Fibroblast of skin of left biceps (primary cell): ENCODE measurements around the gene PPP1R26.
"Not testable (repeated sequence)": the region's sequence is repeated elsewhere in the genome, so short reads cannot be mapped to it uniquely, and the experiment has no call there.

ENCODE experiments used
- DNase-seq, 2 experiments: peaks; one replicate each; pipeline ENCODE4 v3.0.0-alpha.2; 2013; ENCODE audit warnings: low read depth in 2 of 2

PPP1R26 gene, protein sequence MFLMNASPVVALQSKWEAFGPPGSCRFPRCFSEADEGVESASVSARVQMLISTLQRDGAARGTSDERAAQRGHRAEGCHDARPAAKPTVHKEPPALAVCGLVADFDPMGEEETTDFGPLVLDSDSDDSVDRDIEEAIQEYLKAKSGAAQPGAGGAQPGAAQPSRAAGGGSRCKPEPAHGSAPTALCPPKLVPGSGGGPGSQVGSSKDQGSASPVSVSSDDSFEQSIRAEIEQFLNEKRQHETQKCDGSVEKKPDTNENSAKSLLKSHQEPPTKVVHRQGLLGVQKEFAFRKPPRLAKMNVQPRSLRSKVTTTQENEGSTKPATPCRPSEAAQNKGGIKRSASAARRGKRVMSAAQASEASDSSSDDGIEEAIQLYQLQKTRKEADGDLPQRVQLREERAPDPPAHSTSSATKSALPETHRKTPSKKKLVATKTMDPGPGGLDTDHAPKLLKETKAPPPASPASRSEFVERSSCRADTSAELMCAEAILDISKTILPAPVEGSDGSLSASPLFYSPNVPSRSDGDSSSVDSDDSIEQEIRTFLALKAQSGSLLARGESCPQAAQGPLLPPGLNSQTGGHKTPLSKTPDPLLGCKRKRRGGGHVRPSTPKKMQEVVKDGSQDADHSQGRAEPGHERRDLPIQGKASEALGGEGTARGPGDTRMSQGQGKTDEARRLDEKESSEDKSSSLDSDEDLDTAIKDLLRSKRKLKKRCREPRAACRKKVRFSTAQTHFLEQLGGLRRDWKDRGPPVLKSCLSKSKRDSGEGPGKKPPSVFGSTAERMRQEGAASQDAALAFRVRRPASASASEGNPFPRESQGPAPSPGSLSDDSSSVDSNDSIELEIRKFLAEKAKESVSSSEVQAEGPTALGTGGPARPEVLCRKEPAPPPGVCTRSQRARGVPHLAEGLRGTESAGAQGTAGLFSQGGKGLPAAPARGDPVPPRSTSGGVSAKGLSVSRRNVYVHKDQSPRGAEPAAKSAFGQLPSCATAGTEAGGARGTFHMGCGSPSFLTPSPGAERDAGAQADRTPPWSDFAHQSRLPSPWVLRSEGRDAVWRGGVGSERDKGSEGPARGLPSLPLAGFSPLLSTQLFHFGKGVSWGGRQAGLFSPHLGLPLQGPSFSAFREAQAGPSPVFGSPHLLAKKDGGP (N-terminal part only)

GRCh38 chr9:135479469-135480052 lies at the start of gene PPP1R26:
TSS of gene PPP1R26 (plus strand) at chr9:135479782. CDS start at chr9:135484511, 4,729 bp downstream.
- DNase-seq = no peak

DNA sequence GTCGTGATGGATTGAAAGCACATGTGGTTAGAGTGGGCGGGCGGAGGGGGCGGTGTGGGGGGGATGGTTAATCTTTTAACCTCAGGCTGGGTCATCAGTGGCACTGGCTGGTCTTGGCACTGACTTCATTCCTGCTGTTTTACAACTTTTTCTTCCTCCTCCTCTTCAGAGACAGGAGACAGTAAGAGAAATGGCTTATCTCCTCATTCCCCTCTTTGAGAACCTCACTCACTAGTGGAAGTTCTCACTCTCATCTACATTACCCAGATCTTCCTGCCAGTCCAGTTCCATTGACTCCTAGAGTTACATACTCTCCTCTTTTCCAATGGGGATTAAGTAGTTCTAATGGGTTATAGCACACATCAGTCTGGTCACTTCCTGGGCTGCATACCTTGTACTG lies 42.3 kb upstream of the PPP1R26 start:
- DNase-seq = no peak

GRCh38 chr9:135437696-135438095 lies 41.9 kb upstream of the PPP1R26 start:
- not testable (repeated sequence) for DNase-seq

GRCh38 chr9:135438581-135439232 lies 40.9 kb upstream of the PPP1R26 start:
- not testable (repeated sequence) for DNase-seq

DNA sequence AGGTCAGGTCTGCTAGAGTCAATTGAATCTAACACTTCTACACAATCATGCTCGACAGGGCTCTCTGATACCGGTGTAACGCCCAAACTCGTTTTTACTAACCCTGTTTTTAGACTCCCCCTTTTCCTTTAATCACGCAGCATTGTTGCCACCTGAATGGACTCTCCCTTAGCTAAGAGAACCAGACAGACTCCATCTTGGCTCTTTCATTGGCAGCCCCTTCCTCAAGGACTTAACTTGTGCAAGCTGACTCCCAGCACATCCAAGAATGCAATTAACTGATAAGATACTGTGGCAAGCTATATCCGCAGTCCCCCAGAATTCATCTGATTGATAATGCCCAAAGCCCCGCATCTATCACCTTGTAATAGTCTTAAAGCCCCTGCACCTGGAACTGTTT lies 40.1 kb upstream of the PPP1R26 start:
- DNase-seq = not testable (repeated sequence)

GRCh38 chr9:135439916-135440315 lies 39.7 kb upstream of the PPP1R26 start:
- DNase-seq = no peak

DNA sequence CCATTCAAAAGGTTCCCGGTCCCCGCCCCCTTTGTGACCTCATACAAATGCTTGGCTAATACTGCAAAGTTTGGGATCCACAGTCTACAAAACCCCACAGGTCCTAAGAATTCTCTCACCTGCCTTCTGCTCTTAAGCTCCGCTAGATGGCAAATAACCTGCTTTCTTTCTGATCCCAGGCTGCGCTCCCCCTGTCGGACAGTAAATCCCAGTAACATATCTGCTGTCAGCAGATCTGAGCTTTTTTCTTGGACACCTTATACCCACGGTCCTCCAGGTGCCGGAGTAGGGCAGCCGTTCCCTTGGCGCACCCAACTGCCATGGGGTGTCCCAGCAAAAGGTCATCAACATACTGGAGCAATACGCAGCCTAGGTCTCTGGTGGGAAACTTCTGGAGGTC lies 39.0 kb upstream of the PPP1R26 start:
- DNase-seq = no peak

DNA sequence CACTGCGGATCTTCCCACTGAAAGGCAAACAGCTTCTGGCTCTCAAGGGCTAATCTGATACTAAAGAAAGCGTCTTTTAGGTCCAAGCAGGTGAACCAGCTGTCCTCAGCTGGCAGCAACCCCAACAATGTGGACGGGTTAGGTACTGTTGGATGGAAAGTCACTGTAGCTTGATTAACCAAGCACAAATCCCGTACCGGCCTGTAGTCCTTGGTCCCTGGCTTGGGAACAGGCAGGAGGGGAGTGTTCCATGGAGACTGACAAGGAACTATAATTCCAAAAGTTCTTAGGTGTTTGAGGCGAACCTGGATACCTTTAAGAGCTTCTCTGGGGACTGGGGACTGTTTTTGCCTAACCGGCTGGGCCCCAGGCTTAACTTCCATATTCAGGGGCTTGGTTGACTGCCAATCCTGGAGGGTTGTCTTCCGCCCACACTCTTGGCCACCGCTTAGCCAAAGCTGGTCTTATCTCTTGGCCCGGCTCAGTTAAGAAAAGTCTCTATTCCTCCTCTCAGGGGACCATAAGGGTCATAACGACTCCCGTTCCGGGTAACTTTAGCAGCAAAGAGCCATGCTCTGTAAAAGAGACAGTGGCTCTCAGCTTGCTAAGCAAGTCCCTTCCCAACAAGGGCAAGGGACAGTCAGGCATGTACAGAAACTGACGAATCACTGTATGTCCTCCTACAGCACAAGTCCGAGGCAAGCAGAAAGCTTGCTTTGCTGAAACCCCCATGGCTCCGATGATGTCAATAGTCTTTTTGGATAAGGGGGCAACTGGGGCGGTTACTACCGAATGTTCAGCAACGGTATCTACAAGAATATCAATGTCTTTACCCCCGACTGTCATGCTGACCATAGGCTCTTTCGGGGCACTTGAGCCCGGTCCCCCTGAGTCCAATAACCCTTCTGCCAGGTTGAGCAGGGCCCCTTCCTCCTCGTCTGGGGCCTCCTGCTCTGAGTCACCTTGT lies 38.2 kb upstream of the PPP1R26 start:
- not testable (repeated sequence) for DNase-seq

DNA sequence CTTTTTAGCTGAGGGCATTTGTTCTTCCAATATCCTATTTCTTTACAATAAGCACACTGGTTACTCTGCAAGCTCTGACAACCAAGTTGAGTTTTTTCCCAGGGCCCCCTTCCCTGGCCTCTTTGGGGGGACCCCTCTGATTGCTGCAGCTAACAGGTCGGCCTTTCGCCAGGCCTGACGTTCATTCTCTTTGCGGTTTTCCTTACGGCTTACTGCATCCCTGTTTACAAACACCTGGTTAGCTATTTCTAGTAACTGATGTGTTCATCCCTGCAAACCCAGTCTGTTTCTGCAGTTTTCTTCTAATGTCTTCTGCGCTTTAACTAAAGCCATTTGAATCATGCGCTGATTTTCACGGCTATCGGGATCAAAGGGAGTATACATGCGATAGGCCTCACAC lies 37.5 kb upstream of the PPP1R26 start:
- DNase-seq = no peak

DNA sequence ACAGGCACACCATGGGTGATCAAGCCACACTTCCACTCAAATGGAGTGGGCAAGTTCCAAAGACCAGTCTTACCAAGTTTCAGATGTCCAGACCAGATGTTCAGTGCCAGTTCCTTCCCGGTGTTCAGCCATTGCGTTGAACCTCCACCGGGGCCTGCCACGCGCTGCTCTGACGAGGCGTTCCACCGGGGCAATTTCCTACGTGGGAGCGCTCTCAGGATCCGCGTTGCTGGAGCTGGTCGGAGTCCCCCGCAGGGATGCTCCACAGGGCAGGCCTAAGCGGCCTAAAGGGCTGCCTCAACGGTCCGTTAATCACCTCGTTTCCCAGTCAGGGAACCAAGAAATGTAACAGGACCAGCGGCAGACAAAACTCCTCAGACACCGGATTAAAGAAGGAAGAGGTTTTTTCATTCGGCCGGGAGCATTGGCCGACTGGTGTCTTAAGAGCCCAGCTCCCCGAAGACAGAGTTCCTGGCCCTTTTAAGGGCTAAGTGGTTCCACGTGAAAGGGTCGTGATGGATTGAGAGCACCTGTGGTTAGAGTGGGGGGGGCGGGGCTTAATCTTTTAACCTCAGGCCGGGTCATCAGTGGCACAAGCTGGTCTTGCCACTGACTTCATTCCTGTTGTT lies 35.7 kb upstream of the PPP1R26 start:
- DNase-seq = no peak

GRCh38 chr9:135447126-135447525 lies 32.5 kb upstream of the PPP1R26 start:
- no peak for DNase-seq

GRCh38 chr9:135448663-135449100 lies 30.9 kb upstream of the PPP1R26 start:
- no peak for DNase-seq

GRCh38 chr9:135449532-135449931 lies 30.1 kb upstream of the PPP1R26 start:
- not testable (repeated sequence) for DNase-seq

- DNase-seq = no peak
These were observed 28.6 kb upstream of the PPP1R26 start for GRCh38 chr9:135450956-135451355.

- DNase-seq = not testable (repeated sequence)
These were observed 27.7 kb upstream of the PPP1R26 start for GRCh38 chr9:135451909-135452308.

DNA sequence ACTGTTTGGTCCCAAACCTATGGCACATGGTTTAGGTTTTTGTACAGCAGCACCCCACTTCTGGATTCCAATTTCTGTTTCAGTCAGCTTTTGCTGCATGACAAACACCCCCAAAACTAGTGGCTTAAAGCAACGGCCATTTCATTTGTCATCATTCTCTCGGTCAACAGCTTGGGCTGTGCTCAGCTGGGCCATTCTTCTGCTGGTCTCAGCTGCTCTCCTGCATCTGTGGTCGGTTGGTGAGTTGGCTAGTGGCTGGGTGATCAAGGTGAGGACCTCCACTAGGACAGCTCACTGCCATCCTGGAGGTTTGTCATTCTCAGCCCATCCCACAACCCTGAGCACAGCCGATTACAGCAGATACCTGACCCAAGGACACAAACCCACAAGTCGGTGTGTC lies 24.8 kb upstream of the PPP1R26 start:
- no peak for DNase-seq

GRCh38 chr9:135455401-135456030 lies 24.1 kb upstream of the PPP1R26 start:
- no peak for DNase-seq

DNA sequence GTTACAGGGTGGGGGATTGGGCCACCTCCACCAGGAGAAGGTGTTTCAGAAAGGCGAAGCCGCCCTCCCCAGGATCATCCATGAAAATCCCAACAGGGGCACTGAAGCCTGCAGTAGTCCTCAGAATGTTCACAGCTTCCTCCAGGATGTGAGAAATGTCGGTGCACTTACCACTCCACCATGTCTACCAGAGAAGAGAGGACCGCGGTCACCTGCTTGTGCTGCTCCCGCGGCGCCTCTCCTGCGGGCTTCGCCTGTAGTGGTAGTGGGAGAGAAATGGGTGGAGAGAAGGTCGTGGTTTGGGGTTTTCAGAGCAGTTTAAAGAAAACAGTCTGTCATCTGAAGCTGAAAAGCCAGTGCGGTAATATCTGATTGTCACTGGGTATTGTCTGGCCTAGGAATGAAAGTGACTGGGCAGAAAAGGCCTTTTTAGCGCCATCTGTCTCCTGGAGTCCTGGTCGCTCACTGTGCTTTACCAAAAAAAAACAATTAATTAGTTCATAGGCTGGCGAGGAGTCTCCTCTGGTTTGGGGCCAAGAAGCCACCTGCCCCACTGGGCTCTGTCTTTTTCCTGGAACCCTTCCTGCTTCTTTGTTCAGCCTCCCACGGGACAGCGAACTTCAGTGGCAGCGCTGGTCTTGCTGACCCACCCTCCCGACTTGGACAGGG lies 23.0 kb upstream of the PPP1R26 start:
- no peak for DNase-seq
